D721Med (cell line): Measurements from ENCODE around the gene BMP4.

Experiments used
- DNase-seq: peaks from one replicate; pipeline ENCODE4 v3.0.0; 2011; ENCODE audit warnings: low spot score; ENCODE audit not compliant: insufficient read length
- FAIRE-seq: peaks from 2 replicates; lab custom pipeline; 2011; peaks lifted over from hg19 to GRCh38; lab: Jason Lieb, UNC
- TF ChIP-seq, protein P1 (sequence below): IDR thresholded peaks from 2 replicates; pipeline ENCODE4 v1.5.1; 2012; ENCODE audit warnings: mild to moderate bottlenecking, control low read depth; ENCODE audit not compliant: insufficient read depth; ENCODE audit errors: missing control alignments

BMP4 gene

DNA sequence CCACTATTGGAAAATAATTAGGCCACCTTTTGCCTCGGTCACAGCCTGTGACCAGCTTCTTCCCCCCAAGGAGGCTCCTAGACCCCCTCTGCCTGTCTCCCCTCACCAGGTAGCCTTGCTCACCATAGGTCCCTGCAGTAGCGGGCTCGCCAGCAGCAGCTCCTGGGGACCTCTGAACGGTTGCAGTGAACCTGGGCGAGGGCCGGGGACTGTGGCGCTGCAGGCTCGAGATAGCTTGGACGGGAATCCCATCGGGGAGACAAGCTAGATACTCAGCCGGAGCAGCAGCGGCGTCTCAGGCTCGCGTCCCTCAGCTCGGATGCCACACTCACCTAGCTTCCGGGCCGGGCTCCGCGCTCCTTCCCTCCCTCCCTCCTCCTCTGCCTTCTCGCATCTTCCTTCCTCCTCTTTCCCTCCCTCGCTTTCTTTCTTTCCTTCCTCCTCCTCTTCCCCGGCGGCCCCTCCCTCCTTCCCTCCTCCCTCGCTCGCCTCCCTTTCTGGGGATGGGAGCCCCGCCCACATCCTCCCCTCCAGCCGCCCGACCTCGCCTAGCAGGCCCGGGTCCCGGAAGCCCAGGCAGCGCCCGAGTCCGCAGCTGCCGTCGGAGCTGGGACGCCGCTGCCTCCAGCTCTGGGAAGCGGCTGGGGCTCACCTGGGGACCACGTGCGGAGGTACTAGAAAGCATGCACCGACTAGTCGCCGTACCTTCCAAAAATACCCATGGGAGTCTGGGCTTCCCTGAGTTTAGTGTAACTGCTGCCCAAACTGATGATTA lies at the start of gene BMP4:
Gene BMP4 (minus strand): TSS at position 399 of the 775 bp plus-strand sequence. CDS start 4,603 bp downstream, outside the sequence.
- TF ChIP-seq, protein P1, sequence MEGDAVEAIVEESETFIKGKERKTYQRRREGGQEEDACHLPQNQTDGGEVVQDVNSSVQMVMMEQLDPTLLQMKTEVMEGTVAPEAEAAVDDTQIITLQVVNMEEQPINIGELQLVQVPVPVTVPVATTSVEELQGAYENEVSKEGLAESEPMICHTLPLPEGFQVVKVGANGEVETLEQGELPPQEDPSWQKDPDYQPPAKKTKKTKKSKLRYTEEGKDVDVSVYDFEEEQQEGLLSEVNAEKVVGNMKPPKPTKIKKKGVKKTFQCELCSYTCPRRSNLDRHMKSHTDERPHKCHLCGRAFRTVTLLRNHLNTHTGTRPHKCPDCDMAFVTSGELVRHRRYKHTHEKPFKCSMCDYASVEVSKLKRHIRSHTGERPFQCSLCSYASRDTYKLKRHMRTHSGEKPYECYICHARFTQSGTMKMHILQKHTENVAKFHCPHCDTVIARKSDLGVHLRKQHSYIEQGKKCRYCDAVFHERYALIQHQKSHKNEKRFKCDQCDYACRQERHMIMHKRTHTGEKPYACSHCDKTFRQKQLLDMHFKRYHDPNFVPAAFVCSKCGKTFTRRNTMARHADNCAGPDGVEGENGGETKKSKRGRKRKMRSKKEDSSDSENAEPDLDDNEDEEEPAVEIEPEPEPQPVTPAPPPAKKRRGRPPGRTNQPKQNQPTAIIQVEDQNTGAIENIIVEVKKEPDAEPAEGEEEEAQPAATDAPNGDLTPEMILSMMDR: no peak
- DNase-seq: no peak
- no peak for FAIRE-seq

DNA sequence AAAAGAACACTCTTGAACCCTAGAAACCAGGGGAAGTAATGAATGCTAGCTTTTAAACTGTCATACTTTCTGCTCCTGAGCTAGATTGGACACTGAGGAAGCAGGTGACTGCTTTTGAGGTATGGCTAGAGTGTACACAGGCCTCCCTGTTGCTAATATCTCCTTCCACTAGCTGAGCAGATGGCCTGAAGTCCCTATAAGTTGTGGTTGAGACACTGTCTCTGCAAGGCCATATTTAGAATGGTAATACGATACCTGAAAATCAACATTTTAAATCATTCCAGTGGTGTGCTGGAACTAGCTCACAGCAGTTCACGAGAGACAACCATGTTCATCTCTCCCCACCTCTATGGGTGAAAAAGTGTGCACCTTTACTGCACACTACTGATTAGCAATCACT lies 46.4 kb upstream of the BMP4 start:
- no peak for FAIRE-seq
- DNase-seq: no peak
- TF ChIP-seq, protein P1: no peak

DNA sequence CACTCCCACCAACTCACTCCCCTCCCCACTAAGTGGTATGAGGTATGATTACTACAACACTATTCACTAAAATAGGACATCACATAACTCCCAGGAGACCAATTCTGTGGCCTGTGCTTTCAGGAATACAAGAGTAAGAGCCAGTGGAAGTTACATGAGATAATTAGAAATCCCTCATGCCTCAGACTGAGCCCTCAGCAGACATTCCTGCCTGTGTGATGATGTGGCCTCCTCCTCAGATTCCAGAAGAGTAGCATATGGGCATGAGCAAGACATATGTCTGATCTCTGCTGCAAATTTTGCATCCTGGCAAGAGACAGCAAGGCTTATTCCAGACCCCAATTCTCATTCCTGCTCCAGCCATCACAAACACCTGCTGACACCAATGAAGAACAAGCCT lies 46.0 kb upstream of the BMP4 start:
- DNase-seq: no peak

DNA sequence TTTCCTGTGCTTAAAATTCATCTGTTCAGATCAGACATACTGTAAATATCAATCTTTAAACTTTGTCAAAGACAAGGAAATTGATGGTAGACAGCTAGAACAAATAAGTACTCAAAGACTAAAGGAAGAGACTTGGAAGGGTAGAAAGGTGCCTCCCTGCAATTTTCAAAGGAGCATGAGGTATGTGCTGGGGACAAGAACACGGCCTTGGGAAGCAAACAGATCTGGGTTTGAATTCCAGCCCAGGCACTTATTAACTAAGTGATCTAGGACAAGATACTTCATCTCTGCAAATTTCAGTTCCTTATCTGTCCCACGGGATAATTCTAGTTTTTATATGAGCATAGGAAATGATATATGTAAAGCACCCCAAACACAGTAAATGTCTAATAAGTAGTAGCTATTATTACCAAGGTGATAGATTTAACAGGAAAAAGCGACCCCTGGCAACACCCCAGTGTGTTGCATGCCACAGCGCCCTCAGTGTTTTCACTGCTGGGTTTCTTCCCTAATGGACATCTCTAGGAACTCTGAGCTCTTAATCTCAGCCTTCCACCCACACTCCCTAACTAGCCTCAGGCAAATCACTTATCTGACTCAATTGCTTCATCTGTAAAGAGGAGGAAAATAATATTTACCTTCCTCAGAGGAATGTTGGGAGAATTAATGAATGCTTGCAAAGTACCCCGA lies 44.7 kb upstream of the BMP4 start:
- TF ChIP-seq, protein P1: peak; percentile 5
- FAIRE-seq (no peak), DNase-seq (no peak)

More for the DNA sequence above, 46.0 kb upstream of the BMP4 start:
- TF ChIP-seq, protein P1: no peak
- FAIRE-seq: no peak

DNA sequence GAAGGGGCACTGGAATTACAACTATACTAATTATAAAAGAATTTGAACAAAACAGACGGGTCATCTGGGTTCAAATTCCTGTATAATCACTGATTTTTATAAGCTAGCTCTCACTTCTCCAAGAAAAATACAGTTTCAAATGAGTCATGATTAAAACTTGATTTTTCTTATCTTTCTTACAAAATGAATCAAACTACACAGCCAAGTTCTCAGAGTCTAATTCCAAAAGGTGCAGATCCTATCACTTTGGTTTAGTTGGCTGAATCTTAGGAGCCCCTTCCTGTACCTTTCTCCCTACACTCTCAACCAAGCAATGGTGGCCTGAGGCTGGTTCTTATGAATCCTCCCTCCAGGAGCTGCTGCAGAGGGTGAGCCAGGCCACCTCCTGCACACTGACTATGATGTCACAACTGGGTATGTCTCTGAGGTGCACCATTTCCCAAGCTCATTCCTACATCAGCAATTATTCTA lies 43.8 kb upstream of the BMP4 start:
- TF ChIP-seq, protein P1: no peak
- no peak for DNase-seq
- no peak for FAIRE-seq

DNA sequence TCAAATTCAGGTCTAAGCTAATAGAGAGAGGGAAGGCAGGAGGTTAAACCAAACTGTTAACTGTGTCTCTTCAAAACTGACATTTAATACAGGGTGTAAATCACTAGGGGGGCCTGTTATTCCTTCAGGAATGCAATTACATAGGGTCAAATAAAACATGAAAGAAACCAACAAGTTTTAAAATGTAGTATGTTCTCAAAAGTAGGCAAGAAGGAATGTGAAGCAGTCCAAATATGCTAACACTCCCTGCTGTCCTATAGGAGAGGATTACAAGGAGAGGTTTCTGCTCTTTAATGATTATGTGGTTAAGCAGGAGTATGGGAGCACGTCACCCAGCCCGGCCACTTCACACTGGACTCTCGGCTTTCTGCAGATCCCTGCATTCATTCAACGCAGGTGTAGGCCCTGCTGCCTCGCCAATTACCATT lies 42.5 kb upstream of the BMP4 start:
- DNase-seq (no peak), FAIRE-seq (no peak)
- TF ChIP-seq, protein P1: no peak
